HG02884 (cell line): ENCODE data around the gene HSD17B14.
"Not testable (repeated sequence)": the region's sequence is repeated elsewhere in the genome, so short reads cannot be mapped to it uniquely, and the experiment has no call there.

Source experiments
- ATAC-seq: cut with Tn5 transposase; IDR thresholded peaks from one replicate; pipeline ENCODE4 v1.9.1; 2021; ENCODE audit warnings: mild to moderate bottlenecking, moderate library complexity; ENCODE audit not compliant: unreplicated experiment

HSD17B14 gene

DNA sequence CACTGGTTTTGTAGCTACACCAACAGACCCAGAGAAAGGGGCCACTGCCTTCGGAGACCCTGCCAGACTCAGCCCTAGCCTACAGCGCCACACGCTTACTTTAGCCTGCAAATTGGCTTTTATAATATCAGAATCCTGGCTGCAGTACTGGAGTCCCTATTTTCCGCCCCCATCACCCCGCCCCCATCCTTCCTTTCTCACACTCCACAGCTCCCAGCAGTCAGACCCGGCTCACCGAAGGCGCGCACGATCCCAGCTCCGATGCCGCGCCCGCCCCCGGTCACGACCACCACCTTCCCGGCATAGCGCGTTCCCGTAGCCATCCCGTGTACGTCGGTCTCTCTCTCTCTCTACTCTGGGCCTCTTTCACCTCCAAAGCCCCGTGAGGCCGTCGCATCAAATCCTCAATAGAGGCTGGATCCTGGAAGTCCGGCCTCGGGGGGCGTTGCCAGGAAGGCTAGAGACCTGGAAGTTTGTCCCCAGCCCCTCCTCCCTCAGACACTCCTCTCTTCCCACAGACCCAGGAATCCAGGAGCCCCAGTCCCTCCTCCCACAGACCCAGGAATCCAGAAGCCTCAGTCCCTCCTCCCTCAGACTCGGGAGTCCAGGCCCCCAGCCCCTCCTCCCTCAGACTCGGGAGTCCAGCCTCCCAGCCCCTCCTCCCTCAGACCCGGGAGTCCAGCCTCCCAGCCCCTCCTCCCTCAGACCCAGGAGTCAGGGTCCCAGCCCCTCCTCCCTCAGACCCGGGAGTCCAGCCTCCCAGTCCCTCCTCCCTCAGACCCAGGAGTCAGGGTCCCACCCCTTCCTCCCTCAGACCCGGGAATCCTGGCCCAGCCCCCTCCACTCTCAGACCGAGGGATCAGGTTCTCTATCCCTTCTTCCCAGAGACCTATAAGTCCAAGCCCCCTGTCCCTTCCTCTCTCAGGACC lies at the start of gene HSD17B14:
Gene HSD17B14, minus strand, starts transcription at position 403 of the 929 bp plus-strand sequence. Its CDS starts 80 bp downstream, at position 323.
- ATAC-seq = no peak

- no peak for ATAC-seq
These were observed 47.4 kb upstream of the HSD17B14 start for GRCh38 chr19:48883726-48884125.

DNA sequence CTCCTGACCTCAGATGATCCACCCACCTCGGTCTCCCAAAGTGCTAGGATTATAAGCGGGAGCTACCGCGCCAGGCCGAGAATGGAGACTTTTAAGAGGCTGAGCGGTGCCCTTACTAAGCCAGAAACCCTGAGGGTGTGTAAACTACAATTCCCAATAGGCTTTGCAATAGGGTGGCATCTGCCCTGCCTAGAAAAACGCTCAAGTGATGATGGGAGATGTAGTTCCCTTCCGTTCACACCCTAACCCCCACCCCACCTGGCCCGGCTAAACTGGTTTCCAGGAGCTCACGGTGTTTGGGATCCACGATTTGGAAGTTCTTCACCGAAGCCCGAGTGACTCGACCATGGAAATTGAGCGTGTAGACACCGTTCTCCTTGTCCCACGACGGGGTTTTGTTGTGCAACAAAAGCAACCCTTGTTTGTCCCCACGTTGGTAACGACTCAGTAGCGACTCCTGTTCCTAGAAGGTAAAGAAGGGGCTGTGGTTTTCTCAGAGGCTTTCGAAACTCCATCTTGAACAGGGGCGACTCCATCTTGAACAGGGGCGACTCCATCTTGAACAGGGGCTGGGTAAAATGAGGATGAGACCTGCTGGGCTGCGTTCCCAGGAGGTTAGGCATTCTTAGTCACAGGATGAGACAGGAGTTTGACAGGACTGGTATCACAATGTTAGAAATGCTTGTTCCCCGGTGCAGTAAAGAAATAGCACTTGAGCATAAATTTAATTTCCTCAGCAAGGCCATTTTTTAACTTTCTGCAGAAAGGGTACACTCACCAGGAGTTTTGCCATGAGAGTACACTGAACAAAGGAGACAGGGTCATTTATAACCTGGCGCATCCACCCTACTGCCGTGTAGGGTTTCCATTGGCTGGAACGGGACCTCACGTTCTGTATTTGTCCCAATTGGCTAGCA lies 45.7 kb upstream of the HSD17B14 start:
- no peak for ATAC-seq

DNA sequence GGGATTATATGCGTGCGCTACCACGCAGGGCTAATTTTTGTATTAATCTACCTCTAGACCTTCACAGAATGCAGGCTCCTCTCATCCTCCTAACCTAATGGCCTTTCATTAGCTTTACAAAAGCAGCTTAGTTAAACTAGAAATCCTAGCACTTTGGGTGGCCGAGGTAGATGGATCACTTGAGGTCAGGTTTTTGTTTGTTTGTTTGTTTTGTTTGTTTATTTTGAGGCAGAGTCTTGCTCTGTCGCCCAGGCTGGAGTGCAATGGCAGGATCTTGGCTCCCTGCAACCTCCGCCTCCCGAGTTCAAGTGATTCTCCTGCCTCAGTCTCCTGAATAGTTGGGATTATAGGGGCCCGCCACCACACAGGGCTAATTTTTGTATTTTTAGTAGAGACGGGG lies 43.4 kb upstream of the HSD17B14 start:
- ATAC-seq = not testable (repeated sequence)

DNA sequence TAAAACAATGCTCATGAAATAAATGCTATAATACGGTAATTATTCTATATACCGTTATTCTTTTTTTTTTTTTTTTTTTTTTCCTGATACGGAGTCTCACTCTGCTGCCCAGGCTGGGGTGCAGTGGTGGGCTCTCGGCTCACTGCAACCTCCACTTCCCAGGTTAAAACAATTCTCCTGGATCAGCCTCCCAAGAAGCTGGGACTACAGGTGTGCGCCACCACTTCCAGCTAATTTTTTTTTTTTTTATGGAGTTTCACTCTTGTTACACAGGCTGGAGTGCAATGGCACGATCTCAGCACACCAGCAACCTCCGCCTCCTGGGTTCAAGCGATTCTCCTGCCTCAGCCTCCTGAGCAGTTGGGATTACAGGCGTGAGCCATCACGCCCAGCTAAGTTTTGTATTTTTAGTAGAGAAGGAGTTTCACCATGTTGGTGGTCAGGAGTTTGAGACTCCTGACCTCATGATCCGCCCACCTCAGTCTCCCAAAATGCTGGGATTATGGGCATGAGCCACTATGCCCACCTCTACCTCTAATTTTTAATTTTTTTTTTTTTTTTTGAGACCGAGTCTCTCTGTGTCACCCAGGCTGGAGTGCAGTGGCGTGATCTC lies 42.8 kb upstream of the HSD17B14 start:
- ATAC-seq = no peak

- ATAC-seq = no peak
These were observed 42.1 kb upstream of the HSD17B14 start for GRCh38 chr19:48878196-48879024.

DNA sequence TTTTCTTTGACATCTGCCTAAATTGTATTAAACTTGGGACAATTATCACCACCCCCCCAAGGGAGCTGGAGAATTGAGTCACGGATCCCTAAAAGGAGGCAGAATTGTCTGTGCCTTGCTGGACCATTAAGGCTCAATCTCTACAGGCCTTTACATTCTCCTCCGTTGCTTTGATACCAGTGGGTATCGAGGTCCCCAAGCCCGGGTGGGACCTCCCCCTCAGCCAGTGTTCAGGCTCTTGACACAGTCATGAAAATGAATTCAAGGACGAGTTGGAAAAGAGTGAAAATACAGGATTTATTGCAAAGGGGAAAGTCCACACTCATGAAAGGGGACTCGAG lies 41.5 kb upstream of the HSD17B14 start:
- no peak for ATAC-seq

DNA sequence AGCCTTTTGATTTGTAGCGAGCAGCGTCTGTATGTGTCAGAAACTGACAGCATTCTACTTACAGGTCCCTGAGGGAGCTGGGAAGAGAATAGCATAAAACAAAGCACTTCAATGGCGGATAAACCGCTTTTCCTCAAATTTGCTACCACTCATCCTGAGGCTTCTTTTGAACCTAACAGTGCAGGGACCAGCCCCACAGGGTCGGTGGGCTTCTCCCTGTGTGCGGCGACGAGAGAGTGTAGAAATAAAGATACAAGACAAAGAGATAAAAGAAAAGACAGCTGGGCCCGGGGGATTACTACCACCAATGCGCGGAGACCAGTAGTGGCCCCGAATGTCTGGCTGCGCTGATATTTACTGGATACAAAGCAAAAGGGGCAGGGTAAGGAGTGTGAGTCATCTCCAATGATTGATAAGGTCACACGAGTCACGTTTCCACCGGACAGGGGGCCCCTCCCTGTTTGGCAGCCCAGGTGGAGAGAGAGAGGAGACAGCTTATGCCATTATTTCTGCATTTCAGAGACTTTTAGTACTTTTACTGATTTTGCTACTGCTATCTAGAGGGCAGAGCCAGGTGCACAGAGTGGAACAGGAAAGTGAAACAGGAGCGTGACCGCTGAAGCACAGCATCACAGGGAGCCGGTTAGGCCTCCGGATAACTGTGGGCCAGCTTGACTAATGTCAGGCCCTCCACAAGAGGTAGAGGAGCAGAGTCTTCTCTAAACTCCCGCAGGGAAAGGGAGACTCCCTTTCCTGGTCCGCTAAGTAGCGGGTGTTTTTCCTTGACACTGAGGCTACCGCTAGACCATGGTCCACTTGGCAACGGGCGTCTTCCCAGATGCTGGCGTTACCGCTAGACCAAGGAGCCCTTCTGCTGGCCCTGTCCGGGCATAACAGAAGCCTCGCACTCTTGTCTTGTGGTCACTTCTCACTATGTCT lies 40.0 kb upstream of the HSD17B14 start:
- ATAC-seq = not testable (repeated sequence)

- no peak for ATAC-seq
These were observed 38.2 kb upstream of the HSD17B14 start for GRCh38 chr19:48874303-48875135.

DNA sequence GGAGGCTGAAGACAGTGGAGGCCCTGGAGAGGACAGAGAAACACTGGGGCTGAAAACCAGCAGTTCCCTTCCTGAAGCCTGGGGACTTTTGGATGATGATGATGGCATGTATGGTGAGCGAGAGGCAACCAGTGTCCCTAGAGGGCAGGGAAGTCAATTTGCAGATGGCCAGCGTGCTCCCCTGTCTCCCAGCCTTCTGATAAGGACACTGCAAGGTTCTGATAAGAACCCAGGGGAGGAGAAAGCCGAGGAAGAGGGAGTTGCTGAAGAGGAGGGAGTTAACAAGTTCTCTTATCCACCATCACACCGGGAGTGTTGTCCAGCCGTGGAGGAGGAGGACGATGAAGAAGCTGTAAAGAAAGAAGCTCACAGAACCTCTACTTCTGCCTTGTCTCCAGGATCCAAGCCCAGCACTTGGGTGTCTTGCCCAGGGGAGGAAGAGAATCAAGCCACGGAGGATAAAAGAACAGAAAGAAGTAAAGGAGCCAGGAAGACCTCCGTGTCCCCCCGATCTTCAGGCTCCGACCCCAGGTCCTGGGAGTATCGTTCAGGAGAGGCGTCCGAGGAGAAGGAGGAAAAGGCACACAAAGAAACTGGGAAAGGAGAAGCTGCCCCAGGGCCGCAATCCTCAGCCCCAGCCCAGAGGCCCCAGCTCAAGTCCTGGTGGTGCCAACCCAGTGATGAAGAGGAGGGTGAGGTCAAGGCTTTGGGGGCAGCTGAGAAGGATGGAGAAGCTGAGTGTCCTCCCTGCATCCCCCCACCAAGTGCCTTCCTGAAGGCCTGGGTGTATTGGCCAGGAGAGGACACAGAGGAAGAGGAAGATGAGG lies 37.4 kb upstream of the HSD17B14 start:
- ATAC-seq = no peak

DNA sequence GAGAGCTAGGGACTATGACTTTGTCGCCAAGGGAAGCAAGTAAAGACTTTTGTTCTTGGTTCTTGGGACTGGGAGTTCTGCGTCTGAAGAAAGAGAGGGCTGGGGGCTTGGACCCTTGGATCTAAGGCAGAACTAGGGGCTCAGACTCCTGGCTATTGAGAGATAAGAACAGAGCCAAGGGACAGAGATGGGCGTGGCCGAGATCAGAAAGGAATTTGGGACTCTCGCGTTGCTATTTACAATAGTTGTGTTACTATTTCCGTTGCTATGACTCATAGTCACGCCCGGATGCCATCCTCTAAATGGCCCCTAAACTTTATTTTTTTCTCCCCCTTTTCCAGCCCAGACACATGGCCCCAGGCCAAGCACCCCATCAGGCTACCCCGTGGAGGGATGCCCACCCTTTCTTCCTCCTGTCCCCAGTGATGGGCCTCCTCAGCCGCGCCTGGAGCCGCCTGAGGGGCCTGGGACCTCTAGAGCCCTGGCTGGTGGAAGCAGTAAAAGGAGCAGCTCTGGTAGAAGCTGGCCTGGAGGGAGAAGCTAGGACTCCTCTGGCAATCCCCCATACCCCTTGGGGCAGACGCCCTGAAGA lies 36.7 kb upstream of the HSD17B14 start:
- no peak for ATAC-seq

- no peak for ATAC-seq
These were observed 36.0 kb upstream of the HSD17B14 start, which contains the start of gene PPP1R15A for GRCh38 chr19:48872182-48872883. PPP1R15A (plus strand) TSS chr19:48872421; CDS start chr19:48873234, 813 bp downstream.

DNA sequence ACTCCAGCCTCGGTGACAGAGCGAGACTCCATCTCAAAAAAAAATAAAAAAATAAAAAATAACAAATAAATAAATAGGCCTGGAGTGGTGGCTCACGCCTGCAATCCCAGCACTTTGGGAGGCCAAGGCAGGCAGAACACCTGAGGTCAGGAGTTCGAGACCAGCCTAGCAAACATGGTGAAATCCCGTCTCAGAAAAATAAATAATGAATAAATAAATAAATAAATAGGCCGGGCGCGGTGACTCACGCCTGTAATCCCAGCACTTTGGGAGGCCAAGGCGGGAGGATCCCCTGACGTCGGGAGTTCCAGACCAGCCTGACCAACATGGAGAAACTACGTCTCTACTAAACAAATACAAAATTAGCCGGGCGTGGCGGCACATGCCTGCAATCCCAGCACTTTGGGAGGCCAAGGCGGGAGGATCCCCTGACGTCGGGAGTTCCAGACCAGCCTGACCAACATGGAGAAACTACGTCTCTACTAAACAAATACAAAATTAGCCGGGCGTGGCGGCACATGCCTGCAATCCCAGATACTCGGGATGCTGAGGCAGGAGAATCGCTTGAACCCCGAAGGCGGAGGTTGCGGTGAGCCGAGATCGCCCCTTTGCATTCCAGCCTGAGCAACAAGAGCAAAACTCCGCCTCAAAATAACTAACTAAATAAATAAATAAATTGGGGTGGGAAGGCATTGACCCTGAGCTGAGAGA lies 35.3 kb upstream of the HSD17B14 start:
- not testable (repeated sequence) for ATAC-seq

GRCh38 chr19:48870048-48870447 lies 33.8 kb upstream of the HSD17B14 start:
- ATAC-seq = no peak

- no peak for ATAC-seq
These were observed 32.0 kb upstream of the HSD17B14 start, which contains the start of gene PLEKHA4 for GRCh38 chr19:48868114-48868886. PLEKHA4 (minus strand) TSS chr19:48868617; CDS start chr19:48867620, 997 bp downstream.
